ENCODE results near the gene NCKAP5L. TPM values are rescaled to one million over a fixed set of nuclear protein-coding genes. Genes with fewer than 3 reads are reported as not detected.

The NCKAP5L gene
- total and polyA plus RNA-seq, 2 of the 8 experiments (the other 6 are each of a cell fraction or from before 2014, with no cell fraction given) = 9.4 to 27.9 TPM

GRCh38 chr12:49803693-49804450 lies 24.3 kb downstream of the NCKAP5L start:
- Histone ChIP-seq H3K4me2 (ENCODE audit: insufficient read depth in 1 of 2, low read depth in 2 of 2, low read length in 2 of 2) (no peak overlapping the region), H3K79me2 (ENCODE audit: control insufficient read depth in 1 of 2, insufficient read depth in 2 of 2, low read length in 2 of 2) (peaks cover 0 to 12% of the 10 kb centered on the region in 2 experiments; a peak in 1 of 4 replicates), H3K4me1 (replicated peaks in 1 of 4; ENCODE audit: control insufficient read depth in 3 of 4, insufficient read depth in 4 of 4, low read length in 3 of 4) (peaks cover under 1 to 8% (median 6%) of the 10 kb centered on the region in 4 experiments), H4K20me1 (replicated peaks in 1 of 2; ENCODE audit: control insufficient read depth in 1 of 2, insufficient read depth in 2 of 2, low read length in 2 of 2) (peaks cover 4 to 10% of the 10 kb centered on the region in 2 experiments), H3K9ac (replicated peaks in 1 of 4; ENCODE audit: extremely low read depth in 1 of 4, low read depth in 3 of 4, low read length in 3 of 4) (no peak overlapping the region), H2AK5ac (ENCODE audit: low read depth, low read length) (no peak overlapping the region), H2AFZ (ENCODE audit: low read length) (no peak overlapping the region), H3K27me3 (replicated peaks in 1 of 4; ENCODE audit: control insufficient read depth in 3 of 4, extremely low read depth in 1 of 4, insufficient read depth in 3 of 4, low read length in 3 of 4) (no peaks in the 10 kb centered on the region), H2BK120ac (replicated peaks; ENCODE audit: low read depth, low read length) (no peak overlapping the region), H3K36me3 (ENCODE audit: control insufficient read depth in 2 of 4, insufficient read depth in 4 of 4, low read length in 3 of 4) (peaks cover 0 to 37% (median 12%) of the 10 kb centered on the region in 4 experiments; a peak in 6 of 8 replicates), H3K9me3 (ENCODE audit: insufficient read depth in 2 of 2, low read depth in 1 of 2, low read length in 1 of 2) (no peaks in the 10 kb centered on the region), H2BK5ac (ENCODE audit: low read depth, low read length) (no peak overlapping the region; the same call in 1 of the 2 replicates), H2BK15ac (ENCODE audit: low read length) (no peak overlapping the region), H3K56ac (replicated peaks; ENCODE audit: insufficient read length, low read depth, low read length) (no peak overlapping the region), H3K18ac (ENCODE audit: extremely low read depth, low read length) (no peak overlapping the region), H4K91ac (replicated peaks; ENCODE audit: insufficient read length, low read length) (no peak overlapping the region), H2BK12ac (ENCODE audit: low read depth, low read length) (no peak overlapping the region), H3K4ac (replicated peaks; ENCODE audit: insufficient read length, low read depth, low read length) (no peak overlapping the region), H3K79me1 (ENCODE audit: low read depth, low read length) (peaks cover 3% of the 10 kb centered on the region; the same call in 1 of the 2 replicates), H3K4me3 (ENCODE audit: extremely low read depth in 1 of 4, insufficient read depth in 2 of 4, low read depth in 3 of 4, low read length in 4 of 4) (no peak overlapping the region), H3K23me2 (ENCODE audit: low read depth, low read length) (no peaks in the 10 kb centered on the region; the same call in 1 of the 2 replicates), H4K5ac (ENCODE audit: insufficient read length, low read depth, low read length) (no peak overlapping the region), H2BK20ac (ENCODE audit: low read length) (no peak overlapping the region), H3K27ac (ENCODE audit: low read depth, low read length) (no peak overlapping the region), H3K14ac (ENCODE audit: insufficient read length) (no peak overlapping the region), H3K23ac (ENCODE audit: insufficient read length) (no peak overlapping the region), H4K8ac (ENCODE audit: extremely low read depth, insufficient read depth, low read length) (no peak overlapping the region)
- CTCF ChIA-PET (ENCODE audit: partially characterized antibody) = interaction anchor here (0.7 to 3.5 kb wide), 6 partner anchors 8 to 37 kb away, joined by 3 to 27 read pairs (median 6); no protein-coding TSS in a partner anchor
- no peak for DNase-seq (ENCODE audit: low read depth in 1 of 2, low spot score in 2 of 2)
- WGBS, 2 experiments (ENCODE audit: extremely low coverage in 1 of 2, insufficient coverage in 1 of 2, insufficient read length in 1 of 2, insufficient replicate concordance in 2 of 2, low coverage in 1 of 2, low lambda C conversion rate in 2 of 2, missing lambda C conversion rate in 1 of 2) = 92% methylated on average over 11 of the region's 12 CpGs; no CpG with 5 or more reads in 1 of the 2 experiments
- POLR2A ChIA-PET (ENCODE audit: partially characterized antibody) = interaction anchor here (1.3 to 2.3 kb wide), 3 partner anchors 7 to 24 kb away, joined by 3 to 8 read pairs (median 7); partner anchors contain the start of gene NCKAP5L
- no peak for FAIRE-seq
- TF ChIP-seq EGR1 (IDR thresholded peaks at IDR 0.05; ENCODE audit: borderline replicate concordance, low read depth, low read length) = no peak

All from H1 (cell line).